HepG2 (cell line): ENCODE measurements around the gene NELFB. TPM values are rescaled to one million over a fixed set of nuclear protein-coding genes. Genes with fewer than 3 reads are reported as not detected.

Source experiments
- ARID3A ChIP-seq: IDR thresholded peaks from 2 replicates; pipeline ENCODE4 v1.6.1; 2012; ENCODE audit warnings: low read depth, low read length, improper control_type of control experiment
- BCL3 ChIP-seq: sonication (generic); formaldehyde crosslinking; IDR thresholded peaks from 2 replicates; pipeline ENCODE4 v1.5.1; 2020; ENCODE audit warnings: mild to moderate bottlenecking, missing genetic modification reagents, moderate library complexity
- BCLAF1 ChIP-seq: fragments of 450-650 bp; IDR thresholded peaks from 2 replicates; pipeline ENCODE4 v1.6.1; 2017; ENCODE audit warnings: mild to moderate bottlenecking
- DNMT1 ChIP-seq: sonication (generic); formaldehyde crosslinking; IDR thresholded peaks from 2 replicates; pipeline ENCODE4 v1.5.1; 2020; ENCODE audit warnings: mild to moderate bottlenecking, missing genetic modification reagents
- NFE2L1 ChIP-seq: sonication (generic); formaldehyde crosslinking; IDR thresholded peaks from 2 replicates; pipeline ENCODE4 v1.4.0; 2020; ENCODE audit warnings: missing genetic modification reagents, mild to moderate bottlenecking, borderline replicate concordance
- POLR2AphosphoS2 ChIP-seq: IDR thresholded peaks from 2 replicates; pipeline ENCODE4 v1.6.1; 2011; ENCODE audit warnings: low read depth, low read length, improper control_type of control experiment
- SMAD9 ChIP-seq: sonication (generic); formaldehyde crosslinking; IDR thresholded peaks from 2 replicates; pipeline ENCODE4 v1.5.1; 2020; ENCODE audit warnings: mild to moderate bottlenecking, missing genetic modification reagents
- SRSF9 ChIP-seq: fragments of 200-400 bp; formaldehyde crosslinking; IDR thresholded peaks from 2 replicates; pipeline ENCODE4 v1.6.1; 2018; ENCODE audit warnings: borderline replicate concordance, mild to moderate bottlenecking, low read depth, low read length; ENCODE audit not compliant: insufficient read depth, poor library complexity, severe bottlenecking
- STAT5B ChIP-seq: sonication (generic); formaldehyde crosslinking; IDR thresholded peaks from 2 replicates; pipeline ENCODE4 v1.4.0; 2020; ENCODE audit warnings: missing genetic modification reagents
- TERF1 ChIP-seq: sonication (generic); formaldehyde crosslinking; IDR thresholded peaks from 2 replicates; pipeline ENCODE4 v1.8.0; 2022; ENCODE audit warnings: mild to moderate bottlenecking, missing genetic modification reagents, moderate library complexity
- ZNF317 ChIP-seq: sonication (generic); formaldehyde crosslinking; IDR thresholded peaks from 2 replicates; pipeline ENCODE4 v1.5.0; 2020; ENCODE audit warnings: mild to moderate bottlenecking, missing genetic modification reagents
- ZNF460 ChIP-seq: sonication (generic); formaldehyde crosslinking; IDR thresholded peaks from 2 replicates; pipeline ENCODE4 v1.5.1; 2020; ENCODE audit warnings: missing genetic modification reagents, mild to moderate bottlenecking, borderline replicate concordance
- ZNF609 ChIP-seq: sonication (generic); formaldehyde crosslinking; IDR thresholded peaks from 2 replicates; pipeline ENCODE4 v1.4.0; 2020; ENCODE audit warnings: mild to moderate bottlenecking, missing genetic modification reagents, borderline replicate concordance
- ZNF678 ChIP-seq: sonication (generic); formaldehyde crosslinking; IDR thresholded peaks from 2 replicates; pipeline ENCODE4 v1.4.0; 2020; ENCODE audit warnings: mild to moderate bottlenecking, missing genetic modification reagents
- ZSCAN20 ChIP-seq: sonication (generic); formaldehyde crosslinking; IDR thresholded peaks from 2 replicates; pipeline ENCODE4 v1.4.0; 2020; ENCODE audit warnings: missing genetic modification reagents, mild to moderate bottlenecking, borderline replicate concordance
- polyA plus RNA-seq, 8 experiments: library from polyadenylated mRNA; depleted of rRNA in 3 of 8; stranded (reverse) in 7 of 8; unstranded in 1 of 8; fragments of >200 nt; fragmentation: Illumina TruSeq in 4 of 8; extraction: Trizol in 4 of 8; gene quantifications; 2 replicates each; pipeline versions ENCODE4 v1.2.1 to v1.2.3, GENCODE V29; 2011 to 2016; ENCODE audit warnings: low read depth in 4 of 8, missing spikeins in 1 of 8, mixed read lengths in 1 of 8; ENCODE audit not compliant: insufficient read depth in 1 of 8
- total RNA-seq, 5 experiments: library from RNA; depleted of rRNA; stranded (reverse); fragments of >200 nt; fragmentation: Illumina TruSeq; extraction: Trizol; gene quantifications; 2 replicates each; pipeline ENCODE4 v1.2.3, GENCODE V29; 2016; ENCODE audit warnings: low read depth in 1 of 5

Gene NELFB
- total and polyA plus RNA-seq, 2 of the 13 experiments (the other 11 are each of a cell fraction or from before 2014, with no cell fraction given), result 26.5 to 45.8 TPM

- no peak for TF ChIP-seq ZNF460 (CRISPR knock-in tag)
- no peak for TF ChIP-seq NFE2L1 (CRISPR knock-in tag)
- 0 out of 2 replicates have a peak, but pooled peaks have one; percentile 21 for TF ChIP-seq BCL3 (CRISPR knock-in tag)
- TF ChIP-seq ZSCAN20, result peak; percentile 49; the same call in 1 of the 2 replicates
- TF ChIP-seq DNMT1 (CRISPR knock-in tag), result no peak
- no peak for TF ChIP-seq ARID3A
- TF ChIP-seq SMAD9 (CRISPR knock-in tag), result no peak
- TF ChIP-seq ZNF678 (CRISPR knock-in tag), result peak; percentile 13; the same call in 1 of the 2 replicates
- no peak for TF ChIP-seq SRSF9
- TF ChIP-seq TERF1, result no peak
- TF ChIP-seq ZNF317 (CRISPR knock-in tag), result peak; percentile 28; the same call in 1 of the 2 replicates
- no peak for TF ChIP-seq POLR2AphosphoS2
- no peak for TF ChIP-seq BCLAF1
- peak; percentile 69 for TF ChIP-seq ZNF609 (CRISPR knock-in tag)
- TF ChIP-seq STAT5B (CRISPR knock-in tag), result no peak
Observed at GRCh38 chr9:137236238-137236935, 18.7 kb upstream of the NELFB start (continued).
